GM06990 (cell line): ENCODE results near the gene CORT.

ENCODE experiments used
- DNase-seq: peaks from one replicate; pipeline ENCODE4 v3.0.0-alpha.2; 2011; ENCODE audit not compliant: insufficient read length; ENCODE audit errors: extremely low read depth
- H3K27me3 ChIP-seq: replicated peaks from 2 replicates; pipeline ENCODE4 v1.6.0; 2011; ENCODE audit warnings: low read length; ENCODE audit not compliant: control insufficient read depth, insufficient read depth
- H3K36me3 ChIP-seq: 2 replicates; pipeline ENCODE4 v1.5.1; 2011; ENCODE audit warnings: low read length; ENCODE audit not compliant: control insufficient read depth, insufficient read depth
- H3K4me3 ChIP-seq: replicated peaks from 2 replicates; pipeline ENCODE4 v1.5.1; 2011; ENCODE audit warnings: low read depth, mild to moderate bottlenecking, control low read depth, low read length
- CTCF ChIP-seq: IDR thresholded peaks from 2 replicates; pipeline ENCODE4 v1.5.1; 2011; ENCODE audit warnings: low read length, control low read depth, mild to moderate bottlenecking, inconsistent platforms; ENCODE audit not compliant: insufficient read depth, poor library complexity, severe bottlenecking

CORT gene

GRCh38 chr1:10434590-10434989 is 15.2 kb upstream of the CORT start:
- no peak for DNase-seq
- Histone ChIP-seq H3K27me3 (no peaks in the 10 kb centered on the region), H3K4me3 (no peak overlapping the region), H3K36me3 (no peaks in the 10 kb centered on the region)
- TF ChIP-seq CTCF, result no peak

GRCh38 chr1:10437052-10437451 is 12.8 kb upstream of the CORT start:
- Histone ChIP-seq H3K36me3 (no peaks in the 10 kb centered on the region), H3K4me3 (no peak overlapping the region), H3K27me3 (no peaks in the 10 kb centered on the region)
- no peak for TF ChIP-seq CTCF
- DNase-seq, result no peak

GRCh38 chr1:10438677-10439163 is 11.1 kb upstream of the CORT start:
- TF ChIP-seq CTCF, result no peak
- Histone ChIP-seq H3K27me3 (no peaks in the 10 kb centered on the region), H3K4me3 (no peak overlapping the region), H3K36me3 (no peaks in the 10 kb centered on the region)
- DNase-seq, result no peak

GRCh38 chr1:10440305-10440704 is 9.5 kb upstream of the CORT start:
- H3K36me3 ChIP-seq, result no peaks in the 10 kb centered on the region
- TF ChIP-seq CTCF, result no peak
- H3K4me3 ChIP-seq, result no peak overlapping the region
- H3K27me3 ChIP-seq, result no peaks in the 10 kb centered on the region
- no peak for DNase-seq

GRCh38 chr1:10440794-10441193 is 9.0 kb upstream of the CORT start:
- no peak for DNase-seq
- H3K36me3 ChIP-seq, result no peaks in the 10 kb centered on the region
- no peak for TF ChIP-seq CTCF
- H3K27me3 ChIP-seq, result no peaks in the 10 kb centered on the region
- H3K4me3 ChIP-seq, result no peak overlapping the region

GRCh38 chr1:10444248-10444647 is 5.6 kb upstream of the CORT start:
- no peaks in the 10 kb centered on the region for H3K36me3 ChIP-seq
- no peak for DNase-seq
- no peak for TF ChIP-seq CTCF
- H3K4me3 ChIP-seq, result no peak overlapping the region
- no peaks in the 10 kb centered on the region for H3K27me3 ChIP-seq
